Stimulated activated CD4-positive, alpha-beta T cell treated with anti-CD3 and anti-CD28 coated beads, Interleukin-12 subunit alpha, Interleukin-12 subunit beta, amount 100 ng/mL, for 24 hours (primary cell): ENCODE measurements around the gene NHS.

Experiments
- DNase-seq, 2 experiments: peaks; one replicate each; pipeline ENCODE4 v3.0.0-alpha.2; 2020; ENCODE audit warnings: low read depth in 2 of 2

The NHS gene

GRCh38 chrX:17674601-17675000 lies 299.6 kb downstream of the NHS start:
- no peak for DNase-seq

- no peak for DNase-seq
These were observed 304.3 kb downstream of the NHS start for GRCh38 chrX:17679261-17679660.

- DNase-seq: no peak
These were observed 304.8 kb downstream of the NHS start for GRCh38 chrX:17679820-17680219.

- no peak for DNase-seq
These were observed 305.9 kb downstream of the NHS start for GRCh38 chrX:17680732-17681413.

- DNase-seq: peak in 1 of 2 experiments; percentile 1
These were observed 307.3 kb downstream of the NHS start for GRCh38 chrX:17682259-17682658.

GRCh38 chrX:17685026-17685425 lies 310.0 kb downstream of the NHS start:
- DNase-seq: no peak

GRCh38 chrX:17687648-17688047 lies 312.6 kb downstream of the NHS start:
- DNase-seq: no peak

- DNase-seq: no peak
These were observed 315.0 kb downstream of the NHS start for GRCh38 chrX:17689971-17690409.

GRCh38 chrX:17692709-17693346 lies 317.8 kb downstream of the NHS start:
- no peak for DNase-seq

- no peak for DNase-seq
These were observed 322.2 kb downstream of the NHS start for GRCh38 chrX:17697191-17697590.

- DNase-seq: no peak
These were observed 326.0 kb downstream of the NHS start for GRCh38 chrX:17700976-17701375.

- no peak for DNase-seq
These were observed 328.2 kb downstream of the NHS start for GRCh38 chrX:17703201-17703600.

GRCh38 chrX:17705211-17705610 lies 330.2 kb downstream of the NHS start:
- DNase-seq: no peak

- no peak for DNase-seq
These were observed 331.7 kb downstream of the NHS start for GRCh38 chrX:17706676-17707075.

GRCh38 chrX:17707731-17708130 lies 332.7 kb downstream of the NHS start:
- no peak for DNase-seq

GRCh38 chrX:17710871-17711301 lies 335.9 kb downstream of the NHS start:
- no peak for DNase-seq

- no peak for DNase-seq
These were observed 338.3 kb downstream of the NHS start for GRCh38 chrX:17713288-17713687.

GRCh38 chrX:17718649-17719165 lies 343.7 kb downstream of the NHS start:
- no peak for DNase-seq

GRCh38 chrX:17719711-17720110 lies 344.7 kb downstream of the NHS start:
- DNase-seq: no peak

- no peak for DNase-seq
These were observed 346.7 kb downstream of the NHS start for GRCh38 chrX:17721715-17722114.

GRCh38 chrX:17725181-17725580 lies 350.2 kb downstream of the NHS start:
- DNase-seq: no peak

GRCh38 chrX:17732138-17732783 lies 357.3 kb downstream of the NHS start:
- no peak for DNase-seq

GRCh38 chrX:17735406-17735805 lies 360.4 kb downstream of the NHS start:
- no peak for DNase-seq
